HL-60 (cell line): ENCODE results near the gene SIGLEC6.

ENCODE experiments used
- DNase-seq, 2 experiments: peaks; one replicate each; pipeline ENCODE4 v3.0.0-alpha.2; 2010 to 2020; ENCODE audit warnings: low read depth in 1 of 2, low spot score in 1 of 2
- H3K27ac ChIP-seq: fragments of 250-450 bp; sonication (Bioruptor Pico); replicated peaks from 2 replicates; pipeline ENCODE4 v1.5.1; 2020; ENCODE audit warnings: mild to moderate bottlenecking, moderate library complexity
- H3K27me3 ChIP-seq: fragments of 250-450 bp; sonication (Bioruptor Pico); 2 replicates; pipeline ENCODE4 v1.5.1; 2021; ENCODE audit warnings: mild to moderate bottlenecking, moderate library complexity; ENCODE audit not compliant: insufficient read depth, poor library complexity, severe bottlenecking
- H3K4me3 ChIP-seq: replicated peaks from 2 replicates; pipeline ENCODE4 v1.5.1; 2011; ENCODE audit warnings: mild to moderate bottlenecking, control low read depth, low read length; ENCODE audit not compliant: insufficient read depth
- CTCF ChIP-seq: IDR thresholded peaks from one replicate; pipeline ENCODE4 v1.5.1; 2011; ENCODE audit warnings: low read length, control low read depth, inconsistent platforms; ENCODE audit not compliant: insufficient read depth
- GABPA ChIP-seq: IDR thresholded peaks from 2 replicates; pipeline ENCODE4 v1.6.1; 2012; ENCODE audit warnings: low read depth
- POLR2AphosphoS5 ChIP-seq: IDR thresholded peaks from 2 replicates; pipeline ENCODE4 v1.6.1; 2012; ENCODE audit warnings: low read depth
- REST ChIP-seq: IDR thresholded peaks from 2 replicates; pipeline ENCODE4 v1.6.1; 2012; ENCODE audit warnings: low read depth; ENCODE audit not compliant: insufficient replicate concordance
- SPI1 ChIP-seq: IDR thresholded peaks from 2 replicates; pipeline ENCODE4 v1.6.1; 2012; ENCODE audit warnings: low read depth, mild to moderate bottlenecking, borderline replicate concordance

Gene SIGLEC6

GRCh38 chr19:51521357-51521756, 10.1 kb downstream of the SIGLEC6 start:
- H3K27ac ChIP-seq: no peak overlapping the region
- no peak for TF ChIP-seq POLR2AphosphoS5
- no peak for TF ChIP-seq CTCF
- TF ChIP-seq SPI1: no peak
- TF ChIP-seq REST: no peak
- TF ChIP-seq GABPA: no peak
- no peaks in the 10 kb centered on the region for H3K27me3 ChIP-seq
- DNase-seq: no peak
- H3K4me3 ChIP-seq: no peak overlapping the region

GRCh38 chr19:51520728-51521127, 10.7 kb downstream of the SIGLEC6 start:
- TF ChIP-seq REST: no peak

GRCh38 chr19:51514866-51515481, 16.5 kb downstream of the SIGLEC6 start:
- DNase-seq: peak; percentile 56 to 70
- TF ChIP-seq SPI1: no peak
- TF ChIP-seq CTCF: peak; percentile 64

More at GRCh38 chr19:51520728-51521127, 10.7 kb downstream of the SIGLEC6 start:
- Histone ChIP-seq H3K27ac (no peak overlapping the region), H3K4me3 (no peak overlapping the region), H3K27me3 (no peaks in the 10 kb centered on the region)
- no peak for DNase-seq

GRCh38 chr19:51513968-51514367, 17.5 kb downstream of the SIGLEC6 start:
- Histone ChIP-seq H3K27ac (no peak overlapping the region), H3K27me3 (no peaks in the 10 kb centered on the region), H3K4me3 (no peak overlapping the region)
- no peak for DNase-seq
- TF ChIP-seq CTCF (no peak), SPI1 (no peak), POLR2AphosphoS5 (no peak), GABPA (no peak), REST (no peak)

More at GRCh38 chr19:51514866-51515481, 16.5 kb downstream of the SIGLEC6 start:
- Histone ChIP-seq H3K4me3 (no peak overlapping the region), H3K27ac (no peak overlapping the region), H3K27me3 (no peaks in the 10 kb centered on the region)
